CD4-positive, alpha-beta T cell treated with Interleukin-17A for 1 hour (primary cell): Measurements from ENCODE around the gene PASK.

Experiments
- DNase-seq: peaks from one replicate; pipeline ENCODE4 v3.0.0-alpha.2; 2020

Gene PASK

DNA sequence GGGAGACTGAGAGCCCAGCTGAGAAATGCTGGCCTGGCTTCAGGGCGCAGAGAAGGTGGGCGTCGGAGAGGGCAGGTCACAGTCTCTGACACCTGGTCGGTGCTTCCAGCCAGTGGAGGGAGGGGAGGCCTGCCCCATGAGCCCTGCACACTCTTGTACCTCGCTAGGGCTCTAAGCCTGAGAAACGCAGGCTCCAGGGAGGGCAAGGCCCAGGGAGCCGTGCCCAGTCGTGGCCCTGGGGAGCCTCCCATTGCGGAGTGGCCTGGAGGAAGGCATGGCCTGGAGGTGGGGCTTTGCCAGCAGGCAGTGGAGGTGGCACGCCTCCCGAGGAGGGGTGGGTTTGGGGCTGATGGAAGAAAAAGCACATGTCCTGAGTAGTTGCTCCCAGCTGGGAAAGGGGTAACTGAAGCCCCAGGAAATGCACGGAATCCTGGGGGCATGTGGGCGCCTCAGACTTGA, 86.2 kb downstream of the PASK start:
- no peak for DNase-seq

- no peak for DNase-seq
Observed at GRCh38 chr2:241062389-241063092, 86.7 kb downstream of the PASK start.

- DNase-seq = no peak
Observed at GRCh38 chr2:241061275-241061674, 88.0 kb downstream of the PASK start.
